ENCODE data around the gene RPS21.

GRCh38 chr20:62337558-62338293, 49.2 kb upstream of the RPS21 start:
- no peak for TF ChIP-seq CTCF (IDR thresholded peaks at IDR 0.05)
- no peak for TF ChIP-seq POLR2A (IDR thresholded peaks at IDR 0.05)
